HepG2 (cell line): ENCODE results near the gene ZC3H14.

Experiments used
- RFX1 ChIP-seq: fragments of 450-650 bp; IDR thresholded peaks from 2 replicates; pipeline ENCODE4 v1.6.1; 2017
- ZNF501 ChIP-seq: sonication (generic); formaldehyde crosslinking; IDR thresholded peaks from 2 replicates; pipeline ENCODE4 v1.5.1; 2020; ENCODE audit warnings: mild to moderate bottlenecking, moderate library complexity, missing genetic modification reagents

DNA sequence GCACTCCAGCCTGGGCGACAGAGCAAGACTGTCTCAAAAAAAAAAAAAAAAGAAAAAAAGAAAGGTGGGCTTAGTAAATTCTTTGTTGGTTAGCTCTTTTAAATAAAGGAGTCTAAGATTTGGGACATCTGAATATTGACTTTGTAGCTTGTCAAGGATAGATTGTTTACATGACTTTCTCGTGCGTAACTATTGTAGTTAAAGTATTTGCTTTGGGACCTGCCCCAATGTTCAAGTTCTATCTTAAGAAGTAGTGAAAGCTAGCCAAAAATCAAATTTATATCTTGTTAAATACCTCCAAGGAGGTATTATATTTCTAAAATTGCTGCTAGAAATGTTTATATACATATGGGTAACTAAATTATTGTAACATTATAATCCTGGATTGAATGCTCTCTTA lies 40.4 kb upstream of the ZC3H14 start:
- TF ChIP-seq ZNF501 (CRISPR knock-in tag) = no peak
- TF ChIP-seq RFX1 = no peak
